GM10266 (cell line): ENCODE data around the gene LRRC52.

Experiments
- DNase-seq: peaks from one replicate; pipeline ENCODE4 v3.0.0; 2012; ENCODE audit errors: extremely low spot score
- CTCF ChIP-seq: IDR thresholded peaks from 2 replicates; pipeline ENCODE4 v1.5.1; 2012; ENCODE audit warnings: mild to moderate bottlenecking, low read depth; ENCODE audit not compliant: control insufficient read depth, insufficient read depth; ENCODE audit errors: missing control alignments

Gene LRRC52

GRCh38 chr1:165551469-165551868 lies 7.7 kb downstream of the LRRC52 start:
- no peak for TF ChIP-seq CTCF

DNA sequence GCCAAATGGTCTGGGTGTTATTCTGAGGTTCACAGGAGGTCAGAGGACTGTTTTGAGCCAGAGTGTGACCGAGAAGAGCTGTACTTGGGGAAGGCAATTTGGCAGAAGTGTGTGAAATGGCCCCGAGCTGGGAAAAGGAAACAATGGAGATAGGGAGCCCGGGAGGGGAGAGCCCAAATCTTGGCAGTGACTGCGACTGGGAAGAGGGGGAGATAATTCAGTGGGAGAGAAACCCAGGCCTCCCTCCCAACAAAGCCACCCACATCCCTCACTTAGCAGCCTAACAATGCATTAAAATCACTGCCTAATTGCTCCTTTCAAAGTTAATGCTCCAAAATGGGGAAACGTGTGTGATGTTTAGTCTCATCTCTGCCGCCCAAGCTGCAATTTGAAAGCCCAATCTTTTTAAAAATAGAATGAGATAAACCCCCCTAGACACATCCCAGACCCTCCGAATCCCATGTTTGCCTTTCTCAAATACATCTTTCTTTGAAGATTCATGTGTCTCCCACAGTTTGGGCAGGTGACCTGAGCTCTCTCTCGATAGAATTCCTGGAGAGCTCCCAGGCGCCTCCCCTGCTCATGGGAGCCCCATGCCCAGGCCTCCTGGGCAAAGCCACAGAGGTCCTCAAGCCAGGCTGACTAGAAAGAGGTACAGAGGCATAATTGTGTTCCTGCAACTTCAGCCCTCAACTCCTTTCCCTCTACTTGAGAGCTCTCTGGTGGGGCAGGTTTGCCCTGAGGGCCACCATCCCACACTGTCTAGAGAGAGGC lies 17.3 kb downstream of the LRRC52 start:
- no peak for DNase-seq
- TF ChIP-seq CTCF: no peak

More at GRCh38 chr1:165551469-165551868, 7.7 kb downstream of the LRRC52 start:
- no peak for DNase-seq

GRCh38 chr1:165562571-165562970 lies 18.8 kb downstream of the LRRC52 start:
- TF ChIP-seq CTCF: no peak
- no peak for DNase-seq

GRCh38 chr1:165563551-165563950 lies 19.8 kb downstream of the LRRC52 start:
- TF ChIP-seq CTCF: no peak
- no peak for DNase-seq

DNA sequence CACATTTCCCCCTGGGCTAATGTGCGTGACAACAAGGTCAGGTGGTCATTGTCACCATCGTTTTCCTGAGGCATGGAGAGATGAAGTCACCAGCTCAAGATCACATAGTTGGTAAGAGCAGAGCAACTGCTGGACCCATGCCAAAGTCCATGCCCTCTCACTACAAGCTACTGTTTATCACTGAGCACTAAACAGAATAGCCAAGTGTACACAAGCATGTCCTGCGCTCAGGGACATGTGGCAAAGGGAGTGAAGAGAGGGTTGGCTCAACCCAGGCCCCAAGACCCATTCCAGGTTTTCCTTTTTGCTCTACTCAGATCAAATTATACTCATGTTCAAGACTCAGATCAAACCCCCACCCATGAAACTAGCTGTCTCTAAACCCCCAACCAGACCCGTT lies 20.8 kb downstream of the LRRC52 start:
- TF ChIP-seq CTCF: no peak
- no peak for DNase-seq

DNA sequence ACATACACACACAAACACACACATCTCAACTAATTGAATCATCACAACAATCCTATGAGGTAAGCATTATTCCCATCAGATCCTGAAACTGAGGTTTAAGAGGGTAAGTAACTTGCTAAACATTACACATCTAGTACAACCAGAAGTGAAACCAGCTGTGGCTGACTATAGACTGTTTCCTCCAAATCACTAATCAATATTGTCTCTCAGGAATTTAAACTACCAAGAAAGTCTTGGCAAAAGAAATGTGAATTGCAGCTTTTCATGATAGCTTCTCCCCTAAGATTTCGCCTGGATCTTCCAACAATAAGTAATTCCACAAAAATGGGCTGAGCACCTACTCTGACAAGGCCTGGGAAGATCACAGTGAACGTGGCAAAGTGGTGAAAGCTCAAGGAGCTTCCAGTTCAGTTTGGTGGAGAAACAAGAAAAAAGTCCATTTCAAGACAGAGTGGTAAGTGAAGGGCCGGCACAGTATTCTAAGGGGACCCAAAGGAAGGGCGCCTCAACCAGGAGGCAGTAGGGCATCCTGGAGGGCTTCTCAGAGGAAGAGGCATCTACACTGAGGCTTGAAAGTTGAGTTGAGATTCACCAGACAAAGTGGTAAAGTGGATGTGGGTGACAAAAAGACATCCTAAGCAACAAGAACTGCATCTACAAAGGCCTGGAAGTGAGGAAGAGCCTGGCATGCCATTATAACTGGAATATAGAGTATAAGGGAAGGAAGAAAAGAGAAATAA lies 22.1 kb downstream of the LRRC52 start:
- TF ChIP-seq CTCF: no peak
- no peak for DNase-seq

DNA sequence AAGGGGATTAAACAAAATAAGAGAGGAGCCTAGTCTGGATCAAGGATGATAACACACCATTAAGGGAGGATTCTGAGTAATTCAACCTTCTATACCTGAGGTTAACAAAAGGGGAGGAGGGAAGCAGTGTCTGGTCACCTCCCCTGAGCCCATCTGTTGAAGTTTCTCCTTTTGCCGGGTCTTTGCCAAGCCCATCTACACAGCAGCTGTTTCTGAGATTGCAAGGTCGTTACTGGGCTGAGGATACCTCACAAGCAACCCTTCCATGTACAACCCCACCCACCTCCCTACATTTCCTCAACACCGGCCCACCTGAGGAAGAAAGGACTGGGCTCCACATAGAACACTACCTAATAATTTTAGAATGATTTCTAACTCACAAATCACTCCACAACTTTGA lies 26.3 kb downstream of the LRRC52 start:
- DNase-seq: no peak
- no peak for TF ChIP-seq CTCF
